SK-N-SH (cell line): ENCODE data around the gene SCN1B.

ENCODE experiments used
- TF ChIP-seq, protein P1 (sequence below): fragments of 200-600 bp; sonication (generic); IDR thresholded peaks from 2 replicates; pipeline ENCODE4 v1.6.1; 2017; ENCODE audit warnings: antibody characterized with exemption, mild to moderate bottlenecking, moderate library complexity
- TF ChIP-seq, protein P2 (sequence below): IDR thresholded peaks from 2 replicates; pipeline ENCODE4 v1.6.1; 2012; ENCODE audit warnings: mild to moderate bottlenecking, low read depth, low read length, moderate library complexity

GRCh38 chr19:35054626-35055025 lies 24.4 kb downstream of the SCN1B start:
- TF ChIP-seq, protein P1, sequence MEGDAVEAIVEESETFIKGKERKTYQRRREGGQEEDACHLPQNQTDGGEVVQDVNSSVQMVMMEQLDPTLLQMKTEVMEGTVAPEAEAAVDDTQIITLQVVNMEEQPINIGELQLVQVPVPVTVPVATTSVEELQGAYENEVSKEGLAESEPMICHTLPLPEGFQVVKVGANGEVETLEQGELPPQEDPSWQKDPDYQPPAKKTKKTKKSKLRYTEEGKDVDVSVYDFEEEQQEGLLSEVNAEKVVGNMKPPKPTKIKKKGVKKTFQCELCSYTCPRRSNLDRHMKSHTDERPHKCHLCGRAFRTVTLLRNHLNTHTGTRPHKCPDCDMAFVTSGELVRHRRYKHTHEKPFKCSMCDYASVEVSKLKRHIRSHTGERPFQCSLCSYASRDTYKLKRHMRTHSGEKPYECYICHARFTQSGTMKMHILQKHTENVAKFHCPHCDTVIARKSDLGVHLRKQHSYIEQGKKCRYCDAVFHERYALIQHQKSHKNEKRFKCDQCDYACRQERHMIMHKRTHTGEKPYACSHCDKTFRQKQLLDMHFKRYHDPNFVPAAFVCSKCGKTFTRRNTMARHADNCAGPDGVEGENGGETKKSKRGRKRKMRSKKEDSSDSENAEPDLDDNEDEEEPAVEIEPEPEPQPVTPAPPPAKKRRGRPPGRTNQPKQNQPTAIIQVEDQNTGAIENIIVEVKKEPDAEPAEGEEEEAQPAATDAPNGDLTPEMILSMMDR, result no peak
- TF ChIP-seq, protein P2, sequence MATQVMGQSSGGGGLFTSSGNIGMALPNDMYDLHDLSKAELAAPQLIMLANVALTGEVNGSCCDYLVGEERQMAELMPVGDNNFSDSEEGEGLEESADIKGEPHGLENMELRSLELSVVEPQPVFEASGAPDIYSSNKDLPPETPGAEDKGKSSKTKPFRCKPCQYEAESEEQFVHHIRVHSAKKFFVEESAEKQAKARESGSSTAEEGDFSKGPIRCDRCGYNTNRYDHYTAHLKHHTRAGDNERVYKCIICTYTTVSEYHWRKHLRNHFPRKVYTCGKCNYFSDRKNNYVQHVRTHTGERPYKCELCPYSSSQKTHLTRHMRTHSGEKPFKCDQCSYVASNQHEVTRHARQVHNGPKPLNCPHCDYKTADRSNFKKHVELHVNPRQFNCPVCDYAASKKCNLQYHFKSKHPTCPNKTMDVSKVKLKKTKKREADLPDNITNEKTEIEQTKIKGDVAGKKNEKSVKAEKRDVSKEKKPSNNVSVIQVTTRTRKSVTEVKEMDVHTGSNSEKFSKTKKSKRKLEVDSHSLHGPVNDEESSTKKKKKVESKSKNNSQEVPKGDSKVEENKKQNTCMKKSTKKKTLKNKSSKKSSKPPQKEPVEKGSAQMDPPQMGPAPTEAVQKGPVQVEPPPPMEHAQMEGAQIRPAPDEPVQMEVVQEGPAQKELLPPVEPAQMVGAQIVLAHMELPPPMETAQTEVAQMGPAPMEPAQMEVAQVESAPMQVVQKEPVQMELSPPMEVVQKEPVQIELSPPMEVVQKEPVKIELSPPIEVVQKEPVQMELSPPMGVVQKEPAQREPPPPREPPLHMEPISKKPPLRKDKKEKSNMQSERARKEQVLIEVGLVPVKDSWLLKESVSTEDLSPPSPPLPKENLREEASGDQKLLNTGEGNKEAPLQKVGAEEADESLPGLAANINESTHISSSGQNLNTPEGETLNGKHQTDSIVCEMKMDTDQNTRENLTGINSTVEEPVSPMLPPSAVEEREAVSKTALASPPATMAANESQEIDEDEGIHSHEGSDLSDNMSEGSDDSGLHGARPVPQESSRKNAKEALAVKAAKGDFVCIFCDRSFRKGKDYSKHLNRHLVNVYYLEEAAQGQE, result no peak
